K562 (cell line): ENCODE results near the gene DENND1A. TPM values are rescaled to one million over a fixed set of nuclear protein-coding genes. Genes with fewer than 3 reads are reported as not detected.

ENCODE experiments used
- ATAC-seq: fragments of 200-7000 bp; cut with Tn5 transposase; 3 replicates; pipeline ENCODE4 v1.9.1; 2020; ENCODE audit warnings: moderate library complexity
- BruUV-seq: library from RNA; stranded (reverse); fragments of 400-500 nt; replicated peaks from 2 replicates; lab custom pipeline; 2021; lab: Mats Ljungman, UMichigan
- CTCF ChIA-PET: fragments of 300-600 bp; formaldehyde crosslinking; extraction: SDS; loops from one replicate; lab custom pipeline; 2021; ENCODE audit warnings: low intra/inter-chr PET ratio; lab: Yijun Ruan, JAX
- POLR2A ChIA-PET: fragments of 300-600, 350-650 bp; sonication (Branson Sonifier 250); formaldehyde crosslinking; extraction: SDS; loops from one replicate; lab custom pipeline; 2021; ENCODE audit warnings: antibody characterized with exemption, inconsistent platforms; lab: Yijun Ruan, JAX
- DNase-seq, 4 experiments: peaks; one replicate each; pipeline versions ENCODE4 v3.0.0 to v3.0.0-alpha.2; 2011 to 2018; ENCODE audit warnings: low spot score in 3 of 4, mixed read lengths in 3 of 4; ENCODE audit errors: extremely low read depth in 1 of 4
- FAIRE-seq: peaks from 2 replicates; lab custom pipeline; 2011; peaks lifted over from hg19 to GRCh38; lab: Jason Lieb, UNC
- H2AFZ ChIP-seq: 2 replicates; pipeline ENCODE4 v1.6.0; 2011; ENCODE audit warnings: low read depth, low read length, control low read depth, inconsistent platforms
- H3K27ac ChIP-seq: fragments of 200-600 bp; 3 replicates; pipeline ENCODE4 v1.8.0; 2011; ENCODE audit warnings: low read depth, mild to moderate bottlenecking, control low read depth, inconsistent platforms, low read length, moderate library complexity, mixed read lengths; ENCODE audit errors: extremely low read depth
- H3K27me3 ChIP-seq, 2 experiments: fragments of 300-600 bp in 1 of 2; 2 replicates in 1 of 2; 3 replicates in 1 of 2; pipeline versions ENCODE4 v1.6.0 to v1.8.0; 2011; ENCODE audit warnings: inconsistent platforms in 2 of 2, low read length in 2 of 2, mild to moderate bottlenecking in 1 of 2, mixed read lengths in 1 of 2, moderate library complexity in 1 of 2; ENCODE audit not compliant: control insufficient read depth in 2 of 2, insufficient read depth in 2 of 2
- H3K36me3 ChIP-seq: fragments of 300-600 bp; 3 replicates; pipeline ENCODE4 v1.8.0; 2011; ENCODE audit warnings: mild to moderate bottlenecking, low read length, inconsistent platforms; ENCODE audit not compliant: control insufficient read depth, insufficient read depth
- H3K4me1 ChIP-seq, 2 experiments: fragments of 200-600 bp in 1 of 2; replicated peaks in 1 of 2; 2 replicates in 1 of 2; 3 replicates in 1 of 2; pipeline versions ENCODE4 v1.5.1 to v1.8.0; 2011; ENCODE audit warnings: inconsistent platforms in 2 of 2, low read length in 2 of 2, mild to moderate bottlenecking in 1 of 2, mixed read lengths in 1 of 2, moderate library complexity in 1 of 2; ENCODE audit not compliant: control insufficient read depth in 2 of 2, insufficient read depth in 2 of 2
- H3K4me2 ChIP-seq: 2 replicates; pipeline ENCODE4 v1.6.1; 2011; ENCODE audit warnings: low read length, control low read depth, inconsistent platforms, mixed read lengths; ENCODE audit not compliant: insufficient read depth
- H3K4me3 ChIP-seq: fragments of 200-600 bp; sonication (generic), shearing (Covaris generic); 2 replicates; pipeline ENCODE4 v1.5.1; 2016; ENCODE audit warnings: control low read depth, inconsistent platforms
- H3K79me2 ChIP-seq: fragments of 200-600 bp; 3 replicates; pipeline ENCODE4 v1.8.0; 2011; ENCODE audit warnings: low read length, inconsistent platforms; ENCODE audit not compliant: control insufficient read depth, insufficient read depth
- H3K9ac ChIP-seq, 2 experiments: 2 replicates each; pipeline versions ENCODE4 v1.6.0 to v1.6.1; 2011; ENCODE audit warnings: low read depth in 2 of 2, low read length in 2 of 2, control low read depth in 1 of 2, inconsistent platforms in 1 of 2, mild to moderate bottlenecking in 1 of 2, mixed read lengths in 1 of 2; ENCODE audit not compliant: insufficient read depth in 1 of 2
- H3K9me1 ChIP-seq: one replicate; pipeline ENCODE4 v1.6.0; 2011; ENCODE audit warnings: inconsistent platforms, mild to moderate bottlenecking, low read length, moderate library complexity; ENCODE audit not compliant: control insufficient read depth, insufficient read depth
- H3K9me3 ChIP-seq: replicated peaks from 2 replicates; pipeline ENCODE4 v1.5.1; 2011; ENCODE audit warnings: low read depth, low read length, inconsistent platforms; ENCODE audit not compliant: control insufficient read depth, insufficient read depth
- H4K20me1 ChIP-seq: replicated peaks from 2 replicates; pipeline ENCODE4 v1.6.1; 2011; ENCODE audit warnings: low read length, inconsistent platforms, mixed read lengths; ENCODE audit not compliant: control insufficient read depth, insufficient read depth
- CHD1 ChIP-seq: fragments of 200-600 bp; sonication (generic); IDR thresholded peaks from one replicate; pipeline ENCODE4 v1.6.1; 2012; ENCODE audit warnings: mild to moderate bottlenecking, moderate library complexity, low read length, inconsistent platforms
- EWSR1 ChIP-seq: fragments of 450-650 bp; IDR thresholded peaks from 2 replicates; pipeline ENCODE4 v1.6.1; 2018; ENCODE audit warnings: borderline replicate concordance, mild to moderate bottlenecking, low read depth, moderate library complexity; ENCODE audit not compliant: partially characterized antibody
- HCFC1 ChIP-seq: IDR thresholded peaks from 2 replicates; pipeline ENCODE4 v1.6.1; 2012; ENCODE audit warnings: low read depth, low read length, improper control_type of control experiment
- HOXB6 ChIP-seq: fragments of 250-450 bp; sonication (Bioruptor Pico); IDR thresholded peaks from 2 replicates; pipeline ENCODE4 v1.5.1; 2022; ENCODE audit warnings: mild to moderate bottlenecking, borderline replicate concordance
- MCM2 ChIP-seq: fragments of 450-650 bp; IDR thresholded peaks from 2 replicates; pipeline ENCODE4 v1.6.1; 2017; ENCODE audit warnings: low read depth, mild to moderate bottlenecking
- RCOR1 ChIP-seq, 2 experiments: IDR thresholded peaks; 2 replicates each; pipeline ENCODE4 v1.6.1; 2012; ENCODE audit warnings: low read depth in 2 of 2, low read length in 2 of 2, borderline replicate concordance in 1 of 2, improper control_type of control experiment in 1 of 2
- TAL1 ChIP-seq: fragments of 450-650 bp; IDR thresholded peaks from 2 replicates; pipeline ENCODE4 v1.6.1; 2016; ENCODE audit warnings: mild to moderate bottlenecking
- ZNF77 ChIP-seq: fragments of 250-450 bp; sonication (Bioruptor Pico); IDR thresholded peaks from 2 replicates; pipeline ENCODE4 v1.5.0; 2020
- WGBS: fragments of 100-300 bp; shearing (Covaris generic); methylation state at CpG from one replicate; pipeline ENCODE4 v1.1.6; 2016; ENCODE audit warnings: low coverage, mixed read lengths; ENCODE audit not compliant: insufficient coverage; ENCODE audit errors: missing lambda C conversion rate; 5-methylcytosine and 5-hydroxymethylcytosine counted together
- in situ Hi-C: fragments of 300-500 bp; cut with MboI; formaldehyde crosslinking; loops from 4 replicates; pipeline ENCODE4 v1.15.0; 2018; ENCODE audit warnings: inconsistent platforms, mixed read lengths
- intact Hi-C: fragments of 100-400 bp; cut with micrococcal nuclease; formaldehyde crosslinking; loops from 2 replicates; pipeline ENCODE4 v1.14.2; 2022
- polyA plus RNA-seq, 8 experiments: library from polyadenylated mRNA; depleted of rRNA in 4 of 8; stranded (reverse) in 5 of 8; unstranded in 3 of 8; fragments of >200 nt; fragmentation: Nextera tagmentation in 2 of 8; fragmentation: Illumina TruSeq in 1 of 8; extraction: Ambion mirVana in 2 of 8; extraction: Trizol in 1 of 8; gene quantifications; 2 replicates each; pipeline versions ENCODE4 v1.2.1 to v1.2.3, GENCODE V29; 2011 to 2014; ENCODE audit warnings: inconsistent platforms in 1 of 8, missing spikeins in 1 of 8
- total RNA-seq, 7 experiments: library from RNA; depleted of rRNA in 6 of 7; stranded (reverse); fragments of >200 nt in 6 of 7; fragmentation: Illumina TruSeq in 2 of 7; extraction: Trizol in 2 of 7; gene quantifications; 2 replicates each; pipeline versions ENCODE4 v1.2.1 to v1.2.3, GENCODE V29; 2011 to 2021; ENCODE audit warnings: low replicate concordance in 1 of 7

Gene DENND1A
- total and polyA plus RNA-seq, 9 of the 15 experiments (the other 6 are each of a cell fraction or from before 2014, with no cell fraction given) = 7.6 to 29.5 (median 15.7) TPM

DNA sequence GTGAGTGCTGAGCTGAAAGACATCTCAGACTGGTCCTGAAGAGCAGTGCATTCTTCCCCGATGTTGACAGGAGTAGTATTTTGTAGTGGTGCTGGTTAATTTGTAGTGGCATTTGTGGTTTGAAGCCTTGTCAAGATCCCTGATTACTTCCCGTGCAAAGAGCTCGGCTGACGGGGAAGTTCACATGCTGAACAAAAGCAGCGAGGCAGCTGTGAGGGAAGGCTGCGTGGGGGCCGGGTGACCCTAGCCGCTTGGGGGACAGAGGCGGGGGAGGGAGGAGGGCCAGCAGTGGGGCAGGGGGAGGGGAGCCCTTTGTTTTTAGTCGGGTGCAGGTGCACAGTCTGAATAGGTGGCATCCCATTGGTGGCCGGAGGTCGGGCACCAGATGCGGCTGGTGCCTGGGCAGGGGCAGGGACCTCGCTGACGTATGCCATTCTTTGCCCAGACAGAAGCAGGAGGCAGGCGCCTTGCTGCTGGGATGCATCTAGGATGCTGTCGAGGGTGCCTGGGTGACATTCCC, 509.3 kb downstream of the DENND1A start (continued):
- TF ChIP-seq MCM2 (no peak), RCOR1 (IDR thresholded peaks at IDR 0.05; ENCODE audit: borderline replicate concordance in 1 of 2, low read depth in 2 of 2, low read length in 2 of 2) (no peak), CHD1 (no peak)

DNA sequence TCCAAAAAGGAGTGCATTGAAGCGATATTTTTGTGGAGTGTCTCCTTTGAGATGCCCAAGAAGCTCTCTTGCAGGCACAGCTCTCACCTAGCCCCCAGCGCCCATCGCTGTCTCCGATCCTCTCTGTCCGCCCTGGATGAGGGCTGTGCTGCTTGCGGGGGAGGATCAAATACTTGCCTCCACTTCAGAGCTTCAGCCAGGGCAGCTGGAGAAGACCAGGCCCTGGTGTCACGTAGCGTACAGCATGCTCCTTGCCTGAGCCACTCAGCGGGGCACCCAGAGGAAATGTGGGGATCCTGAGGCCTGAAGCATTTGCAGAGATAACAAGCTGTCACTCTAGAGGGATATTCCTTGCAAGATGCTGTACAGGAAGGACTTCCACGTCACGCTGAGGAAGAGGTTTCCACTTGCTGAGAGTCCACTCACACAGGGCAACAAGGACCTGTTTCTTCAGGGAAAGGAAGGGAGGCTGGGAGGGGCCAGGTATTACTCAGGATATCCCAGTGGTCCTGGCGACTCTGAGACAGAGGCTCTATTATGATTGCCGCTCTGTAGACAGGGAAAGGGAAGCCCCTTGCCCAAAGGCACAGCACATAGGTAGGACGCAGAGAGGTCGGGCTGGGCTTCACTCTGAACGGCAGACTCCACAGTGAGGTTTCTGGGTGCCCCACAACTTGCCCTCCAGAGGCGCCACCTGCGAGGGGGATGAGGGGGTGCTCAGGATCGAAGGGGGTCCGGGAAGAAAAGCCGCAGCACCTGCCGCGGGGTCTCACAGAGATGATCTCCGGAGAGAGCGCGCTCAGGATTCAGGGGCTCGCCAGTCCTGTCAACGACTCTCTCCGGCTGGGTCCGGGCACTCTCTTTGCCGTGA, 510.0 kb downstream of the DENND1A start:
- H3K27me3 ChIP-seq = no peaks in the 10 kb centered on the region
- H2AFZ ChIP-seq = no peak overlapping the region
- H3K9me3 ChIP-seq = no peaks in the 10 kb centered on the region
- WGBS = 83% methylated on average over 30 of the region's 31 CpGs
- BruUV-seq = no TSS peak
- H3K9me1 ChIP-seq = no peaks in the 10 kb centered on the region
- no peak for ATAC-seq
- FAIRE-seq = no peak
- ChIA-PET POLR2A (interaction anchor here (0.6 to 1.1 kb wide), 3 partner anchors 11 to 310 kb away, joined by 3 to 4 read pairs (median 3); no protein-coding TSS in a partner anchor), CTCF (no interaction called here)
- H3K4me2 ChIP-seq = no peak overlapping the region
- DNase-seq = no peak
- H3K36me3 ChIP-seq = no peaks in the 10 kb centered on the region
- H3K79me2 ChIP-seq = no peaks in the 10 kb centered on the region
- H4K20me1 ChIP-seq = no peaks in the 10 kb centered on the region; the same call in none of the 2 replicates
- H3K27ac ChIP-seq = no peak overlapping the region
- no peak overlapping the region; a peak in 1 of 4 replicates for H3K9ac ChIP-seq
- intact Hi-C loops (no loop called here), in situ Hi-C loops (no loop called here)
- TF ChIP-seq HCFC1 = no peak
- TF ChIP-seq HOXB6 = no peak
- TF ChIP-seq TAL1 = no peak
- no peak for TF ChIP-seq ZNF77 (CRISPR knock-in tag)
- no peak for TF ChIP-seq EWSR1
- H3K4me1 ChIP-seq = no peaks in the 10 kb centered on the region
- no peak overlapping the region for H3K4me3 ChIP-seq
